HG02938 (cell line): ENCODE results near the gene F8.

Experiments used
- ATAC-seq: cut with Tn5 transposase; IDR thresholded peaks from one replicate; pipeline ENCODE4 v1.9.1; 2021; ENCODE audit warnings: mild to moderate bottlenecking, moderate library complexity; ENCODE audit not compliant: unreplicated experiment

Gene F8

GRCh38 chrX:155022585-155022984 lies at the start of gene F8:
Gene F8, minus strand, starts transcription at chrX:155022723. Its CDS starts 171 bp downstream, at chrX:155022552.
- ATAC-seq = no peak

DNA sequence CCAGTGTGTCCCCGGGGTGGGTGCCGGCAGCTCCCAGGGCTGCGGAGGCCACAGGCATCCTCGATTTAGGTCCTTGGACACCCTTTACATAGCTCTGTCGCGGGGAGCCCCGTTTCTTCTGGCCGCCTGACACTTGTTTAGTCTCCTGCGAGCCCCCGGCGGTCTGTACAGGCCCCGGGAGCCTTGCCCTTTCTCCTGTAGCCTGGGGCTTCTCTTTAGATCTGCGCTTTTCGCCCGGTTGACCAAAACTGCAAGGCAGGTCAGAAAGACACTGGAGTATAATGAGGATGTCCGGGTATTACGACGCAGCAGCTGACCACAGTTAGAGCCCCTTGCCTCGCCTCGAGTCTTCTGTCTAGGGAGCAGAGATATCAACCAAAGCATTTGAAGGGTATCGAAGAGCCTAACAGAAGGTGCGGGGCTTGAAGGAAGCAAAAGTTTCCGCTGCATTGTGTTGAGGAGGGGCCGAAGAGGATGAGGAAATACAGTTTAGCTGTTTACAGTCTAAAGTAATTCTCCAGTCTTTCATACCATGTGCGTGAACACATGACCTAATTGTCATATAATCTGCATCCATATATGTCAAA lies 49.3 kb upstream of the F8 start:
- ATAC-seq = no peak

- peak; percentile 75 for ATAC-seq
Observed at GRCh38 chrX:155070975-155071693, 48.6 kb upstream of the F8 start, which contains the start of the genes BRCC3, CMC4 and MTCP1. Gene BRCC3, plus strand, starts transcription at chrX:155071508. Its CDS starts 20 bp downstream, at chrX:155071528. Gene CMC4, minus strand, starts transcription at chrX:155071136. Its CDS starts 7,113 bp downstream, at chrX:155064023. Gene MTCP1, minus strand, starts transcription at chrX:155071136. Its CDS starts 5,126 bp downstream, at chrX:155066010.

- peak; percentile 25 for ATAC-seq
Observed at GRCh38 chrX:155070663-155070974, 48.1 kb upstream of the F8 start.

GRCh38 chrX:155070038-155070437 lies 47.5 kb upstream of the F8 start:
- no peak for ATAC-seq

- no peak for ATAC-seq
Observed at GRCh38 chrX:155069414-155069813, 46.9 kb upstream of the F8 start.

DNA sequence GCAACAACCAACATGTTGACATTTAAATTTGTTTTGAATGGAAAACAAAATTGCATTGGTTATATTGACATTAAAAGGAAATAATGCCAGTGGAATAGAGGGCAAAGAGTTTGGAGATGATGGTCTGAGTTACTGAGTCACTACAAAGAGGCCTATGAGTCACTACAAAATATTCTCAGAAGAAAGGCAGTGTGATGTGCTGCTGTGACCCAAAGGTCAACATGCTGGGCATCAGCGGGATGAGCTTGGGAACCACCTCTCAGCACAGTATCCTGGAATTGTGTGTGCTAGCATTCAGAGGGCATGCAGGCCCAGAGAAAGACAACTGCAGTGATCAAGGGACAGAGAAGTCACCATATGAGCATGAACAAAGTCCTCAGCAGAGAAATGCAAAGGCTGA lies 45.6 kb upstream of the F8 start:
- ATAC-seq = no peak

DNA sequence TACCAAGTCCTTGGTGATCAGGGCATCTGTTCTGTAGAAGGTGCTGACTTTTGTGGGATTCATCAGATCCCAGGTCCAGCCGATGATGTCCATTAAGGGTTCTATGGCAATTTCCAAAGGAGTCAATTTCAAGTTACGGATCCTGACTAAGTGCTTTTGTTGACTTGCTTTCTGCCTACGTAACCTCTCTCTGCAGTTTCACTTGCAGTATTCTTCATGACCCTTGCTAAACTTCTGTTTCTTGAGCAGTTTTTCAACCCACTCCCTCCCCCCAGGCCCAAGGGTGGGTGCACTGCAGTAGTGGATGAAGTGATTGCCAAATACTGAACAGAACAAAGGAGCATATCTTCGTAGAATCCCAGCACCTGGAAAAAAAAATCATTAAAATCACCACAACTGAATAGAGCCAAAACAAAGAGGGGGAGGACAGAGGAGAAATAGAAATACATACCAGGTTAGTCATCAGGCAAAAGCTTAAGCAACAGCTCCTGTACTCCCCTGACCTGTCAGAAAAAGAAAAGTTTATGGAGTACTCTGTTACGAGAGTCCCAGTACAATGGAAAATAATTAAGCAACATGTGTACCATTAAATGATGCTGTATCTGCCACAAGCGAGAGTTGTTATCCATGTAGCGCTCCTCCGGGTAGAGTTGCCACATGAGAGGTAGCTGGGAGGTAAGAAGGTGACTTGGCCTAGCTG lies 42.7 kb upstream of the F8 start:
- no peak for ATAC-seq

DNA sequence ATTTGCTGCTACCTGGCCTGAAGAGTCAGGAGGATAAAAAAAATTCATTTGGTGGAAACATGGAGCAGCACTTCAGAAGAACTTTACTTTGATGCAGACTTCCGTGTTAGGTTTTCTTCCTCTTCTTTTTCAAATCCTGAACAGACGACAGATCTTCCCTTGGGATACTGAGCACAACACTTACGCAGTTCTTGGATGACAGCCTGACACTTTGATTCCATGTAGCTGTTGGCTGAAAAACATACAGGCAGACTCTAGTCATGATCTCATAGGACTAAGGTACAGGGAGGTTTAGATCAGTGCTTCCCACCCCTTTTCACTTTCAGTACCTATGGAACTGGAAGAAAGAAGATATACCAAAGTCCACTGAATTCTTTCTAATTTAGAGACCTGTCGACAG lies 39.2 kb upstream of the F8 start:
- ATAC-seq = no peak

DNA sequence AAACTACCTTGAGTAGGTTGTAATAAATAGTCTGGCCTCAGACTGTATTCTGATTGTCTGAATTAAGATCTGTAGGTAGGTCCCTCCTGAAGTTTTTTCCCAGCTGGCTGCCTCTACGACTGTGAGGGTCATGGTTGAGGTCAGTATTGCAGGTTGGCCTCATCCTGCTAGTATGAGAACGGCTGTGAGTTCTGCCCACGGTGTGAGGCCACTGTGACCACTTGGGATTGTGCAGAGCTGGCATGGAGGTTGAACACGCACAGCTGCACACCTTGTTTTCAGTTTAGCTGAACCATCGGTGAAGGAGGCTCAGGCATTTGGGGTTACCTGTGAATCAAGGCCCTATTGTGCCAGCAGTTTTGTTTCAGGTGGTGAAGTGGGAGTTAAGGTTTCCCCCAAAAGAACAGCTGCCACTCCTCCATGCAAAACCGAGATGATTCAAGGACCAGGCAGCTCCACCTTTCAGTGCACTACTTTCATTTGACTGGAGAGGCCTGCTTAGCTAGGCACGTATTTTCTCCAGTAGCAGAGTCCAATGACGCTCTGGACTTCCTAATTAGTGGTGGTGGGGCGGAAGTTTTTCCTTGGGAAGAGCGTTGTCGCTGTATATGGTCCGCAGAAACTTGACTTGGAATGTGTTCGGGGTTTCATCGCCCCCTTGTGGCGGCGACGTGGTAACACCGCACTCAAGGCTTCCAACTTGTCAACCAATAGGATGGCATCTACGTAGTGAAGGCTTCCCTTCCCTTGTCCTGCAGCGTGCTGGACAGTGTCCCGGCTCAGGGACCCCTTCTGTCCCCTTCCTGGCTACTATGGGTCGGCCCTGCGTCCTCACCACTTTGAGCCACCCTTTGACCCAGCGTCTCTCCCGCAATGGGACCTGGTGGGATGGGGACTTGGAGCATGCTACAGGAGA lies 34.6 kb upstream of the F8 start:
- ATAC-seq = no peak

DNA sequence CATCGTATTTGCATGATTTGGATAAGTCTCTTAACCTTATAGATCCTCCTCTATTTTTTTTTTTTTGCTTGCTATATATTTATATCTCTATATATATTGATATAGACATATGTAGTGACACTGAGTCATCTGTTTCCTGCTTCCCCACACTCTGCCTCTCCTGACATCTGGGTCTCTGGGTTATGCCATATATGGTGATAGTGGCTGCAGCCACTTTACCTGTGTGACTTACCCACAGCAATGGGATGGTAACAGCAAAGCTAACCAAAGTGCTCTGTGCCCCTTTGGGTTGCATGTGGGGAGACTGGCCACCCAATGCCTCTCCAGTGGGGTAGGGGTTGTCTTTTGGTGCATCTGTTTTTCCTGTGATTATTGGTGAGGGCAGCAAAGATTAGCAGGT lies 33.9 kb upstream of the F8 start:
- ATAC-seq = no peak

- ATAC-seq = no peak
Observed at GRCh38 chrX:155055494-155055893, 33.0 kb upstream of the F8 start.

DNA sequence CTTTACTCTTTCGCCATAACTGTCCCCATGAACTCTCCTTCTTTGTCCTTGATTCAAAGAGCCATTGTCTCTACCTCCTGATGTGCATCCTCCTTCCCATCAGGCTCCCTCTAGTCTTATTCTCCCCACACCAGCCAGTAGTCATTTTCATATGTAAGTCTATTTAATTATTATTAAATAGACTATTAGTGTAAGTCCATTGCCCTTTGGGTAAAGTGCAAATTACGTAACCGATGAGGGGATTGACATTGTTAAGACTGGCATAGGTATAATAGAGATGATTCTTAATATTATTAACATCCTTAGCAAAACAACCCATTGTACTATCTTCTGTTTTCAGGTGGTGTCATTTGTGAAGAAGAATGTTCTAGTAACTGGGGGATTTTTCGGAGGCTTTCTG lies 31.7 kb upstream of the F8 start:
- no peak for ATAC-seq

- ATAC-seq = no peak
Observed at GRCh38 chrX:155053656-155054055, 31.1 kb upstream of the F8 start.

- no peak for ATAC-seq
Observed at GRCh38 chrX:155052738-155053498, 30.4 kb upstream of the F8 start.

DNA sequence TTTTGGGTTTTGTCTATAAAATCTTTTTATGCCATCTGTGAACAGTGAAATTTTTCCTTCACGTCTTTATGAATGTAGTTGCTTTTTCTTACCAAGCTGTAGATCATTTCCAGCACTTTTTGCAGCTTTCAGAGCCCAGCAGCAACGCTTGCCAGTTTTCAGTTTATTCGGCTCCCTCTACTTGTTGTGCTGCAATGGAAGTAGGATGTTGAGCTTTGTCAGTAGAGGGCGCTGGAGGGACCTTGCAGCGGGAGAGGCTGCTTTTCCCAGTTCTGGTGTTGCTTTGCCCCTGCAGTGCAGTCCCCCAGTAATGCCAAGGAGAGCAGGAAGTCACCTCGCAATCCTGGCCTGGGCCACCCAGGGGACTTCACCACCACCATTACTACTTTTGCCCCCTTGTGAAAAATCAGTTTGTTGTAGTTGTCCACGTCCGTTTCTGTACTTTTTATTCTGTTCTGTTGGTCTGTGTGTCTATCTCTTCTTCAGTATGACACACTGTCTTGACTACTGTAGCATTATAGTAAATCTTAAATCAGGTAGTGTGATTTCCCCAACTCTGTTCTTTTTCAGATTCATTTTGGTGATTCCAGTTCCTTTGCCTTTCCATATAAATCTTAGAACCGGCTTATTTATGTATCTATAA lies 26.6 kb upstream of the F8 start:
- no peak for ATAC-seq

DNA sequence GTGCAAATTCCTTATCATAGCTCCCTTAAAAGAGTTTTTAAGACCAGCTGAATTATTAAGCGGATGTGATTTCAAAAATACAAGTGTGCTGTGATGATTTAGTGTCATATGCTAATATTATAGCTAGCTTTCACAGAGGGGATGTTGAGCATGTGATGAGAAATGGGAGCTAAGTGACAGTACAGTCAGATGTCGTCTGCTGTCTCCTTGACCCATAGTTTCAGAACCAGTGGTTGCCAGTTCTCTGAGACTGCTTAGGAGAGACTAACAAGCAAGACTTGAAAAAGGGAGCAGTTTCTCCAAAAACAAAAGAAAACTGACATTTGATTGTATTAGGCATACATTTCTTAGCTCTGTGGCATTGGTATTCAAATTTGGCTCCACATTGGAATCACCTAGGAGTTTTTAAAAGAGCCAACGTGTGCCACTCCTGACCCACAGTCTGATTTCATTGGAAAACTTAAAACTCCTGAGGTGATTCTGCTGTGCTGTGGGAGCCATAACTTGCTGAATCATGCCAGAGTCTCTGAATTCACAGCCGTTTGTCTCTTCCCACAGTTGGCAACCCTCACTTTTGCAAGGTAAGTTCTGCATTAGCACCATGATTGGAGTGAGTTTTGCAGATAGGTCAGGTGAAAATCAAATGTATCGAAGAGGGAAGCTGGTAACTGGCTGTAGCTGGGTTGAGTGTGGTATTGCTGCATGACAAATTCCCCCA lies 24.4 kb upstream of the F8 start:
- no peak for ATAC-seq

DNA sequence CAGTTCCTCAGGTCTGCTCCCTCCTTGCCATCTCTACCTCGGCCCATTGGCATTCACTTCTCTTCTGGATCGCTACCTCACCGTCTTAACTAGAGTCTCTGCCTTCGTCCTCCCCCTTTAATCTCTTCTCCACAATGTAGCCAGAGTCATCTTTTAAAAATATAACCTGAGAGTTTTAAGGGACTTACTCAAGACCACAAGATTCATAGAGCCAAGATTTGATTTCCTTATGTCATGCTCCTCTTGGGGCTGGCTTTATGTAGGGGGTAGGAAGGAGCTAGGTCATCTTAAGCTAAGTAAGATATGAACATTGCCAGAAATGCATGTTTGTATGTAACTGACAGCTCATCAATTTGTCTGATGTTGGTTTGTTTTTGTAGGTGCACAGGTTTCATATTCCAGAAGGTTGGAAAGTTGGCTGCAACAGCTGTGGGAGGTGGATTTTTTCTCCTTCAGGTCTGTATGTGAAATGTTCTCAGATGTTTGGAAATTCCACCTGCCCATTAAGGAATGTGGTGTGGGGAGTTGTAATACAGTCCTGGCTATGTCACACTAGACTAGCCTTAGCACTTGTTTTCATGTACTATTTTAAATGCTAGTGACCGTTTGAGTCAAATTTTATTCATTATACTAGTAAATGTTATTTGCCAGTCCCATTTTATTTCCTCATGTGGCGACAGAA lies 23.7 kb upstream of the F8 start:
- no peak for ATAC-seq

- ATAC-seq = no peak
Observed at GRCh38 chrX:155035688-155036087, 13.2 kb upstream of the F8 start.
